ENCODE data around the gene AHDC1. TPM values are rescaled to one million over a fixed set of nuclear protein-coding genes. Genes with fewer than 3 reads are reported as not detected.

AHDC1 gene
- total and polyA plus RNA-seq, 8 donors: 5.8 to 95.0 (median 19.7) TPM

DNA sequence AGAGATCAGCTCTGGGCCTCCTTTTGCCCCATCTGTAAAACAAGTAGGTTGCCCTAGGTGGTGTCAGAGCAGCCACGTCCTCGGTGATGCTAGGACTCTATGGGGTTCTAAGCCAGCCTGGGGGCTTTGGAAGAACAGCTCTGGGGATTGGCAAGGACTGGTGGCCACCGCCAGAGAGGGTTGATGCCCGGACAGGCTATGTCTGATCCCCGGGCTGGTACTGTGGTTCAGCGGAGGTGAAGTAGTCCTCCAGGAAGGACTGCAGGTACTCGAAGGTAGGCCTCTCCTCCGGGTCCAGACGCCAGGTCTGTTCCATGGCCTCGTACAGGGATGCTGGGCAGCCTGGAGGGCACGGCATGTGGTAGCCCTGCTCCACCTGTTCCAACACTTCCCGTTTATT lies 8.8 kb upstream of the AHDC1 start:
- WGBS, 5 donors: 87 to 93% (median 90%) methylated on average over 3 to 12 of the region's 12 CpGs

DNA sequence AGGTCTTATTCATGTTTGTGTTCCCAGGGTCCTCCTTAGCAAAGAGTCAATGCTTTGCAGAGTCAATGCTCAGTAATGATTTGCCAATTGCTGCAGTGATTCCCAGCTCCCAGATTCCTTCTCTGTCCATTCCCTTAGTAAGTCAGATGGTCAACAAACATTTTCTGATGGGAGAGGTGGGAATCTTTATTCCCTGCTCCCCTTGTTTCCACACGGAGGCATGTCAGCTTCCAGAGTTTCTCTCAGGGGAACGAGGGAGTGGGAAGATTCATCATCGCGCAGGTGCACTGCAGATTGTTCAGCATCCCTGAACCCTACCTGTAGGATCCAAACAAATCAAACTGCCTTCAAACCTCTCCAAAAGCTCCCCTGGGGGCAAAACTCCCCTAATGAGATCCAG lies 7.5 kb upstream of the AHDC1 start:
- no peak overlapping the region for H3K4me3 ChIP-seq
- no peaks in the 10 kb centered on the region for H3K9me3 ChIP-seq
- H3K4me1 ChIP-seq: peaks cover 0 to 26% (median 10%) of the 10 kb centered on the region in 4 donors
- DNase-seq: no peak
- intact Hi-C loops (cut with DNase I; ENCODE audit: low total_unique reads): no loop called here
- peaks cover 0 to 13% (median 4%) of the 10 kb centered on the region in 4 donors for H3K36me3 ChIP-seq
- 74 to 84% (median 81%) methylated on average over 4 of the region's 4 CpGs for WGBS, 5 donors
- TF ChIP-seq POLR2A (IDR thresholded peaks at IDR 0.05): no peak
- no peak overlapping the region for H3K27ac ChIP-seq
- no peaks in the 10 kb centered on the region for H3K27me3 ChIP-seq

More for the DNA sequence above, 8.8 kb upstream of the AHDC1 start:
- no peak overlapping the region for H3K27ac ChIP-seq
- H3K4me1 ChIP-seq: peaks cover 0 to 24% (median 9%) of the 10 kb centered on the region in 4 donors
- TF ChIP-seq POLR2AphosphoS5 (IDR thresholded peaks at IDR 0.05): no peak
- no peak for TF ChIP-seq POLR2A (IDR thresholded peaks at IDR 0.05)
- no peak for TF ChIP-seq EP300 (IDR thresholded peaks at IDR 0.05)
- TF ChIP-seq, protein P1, sequence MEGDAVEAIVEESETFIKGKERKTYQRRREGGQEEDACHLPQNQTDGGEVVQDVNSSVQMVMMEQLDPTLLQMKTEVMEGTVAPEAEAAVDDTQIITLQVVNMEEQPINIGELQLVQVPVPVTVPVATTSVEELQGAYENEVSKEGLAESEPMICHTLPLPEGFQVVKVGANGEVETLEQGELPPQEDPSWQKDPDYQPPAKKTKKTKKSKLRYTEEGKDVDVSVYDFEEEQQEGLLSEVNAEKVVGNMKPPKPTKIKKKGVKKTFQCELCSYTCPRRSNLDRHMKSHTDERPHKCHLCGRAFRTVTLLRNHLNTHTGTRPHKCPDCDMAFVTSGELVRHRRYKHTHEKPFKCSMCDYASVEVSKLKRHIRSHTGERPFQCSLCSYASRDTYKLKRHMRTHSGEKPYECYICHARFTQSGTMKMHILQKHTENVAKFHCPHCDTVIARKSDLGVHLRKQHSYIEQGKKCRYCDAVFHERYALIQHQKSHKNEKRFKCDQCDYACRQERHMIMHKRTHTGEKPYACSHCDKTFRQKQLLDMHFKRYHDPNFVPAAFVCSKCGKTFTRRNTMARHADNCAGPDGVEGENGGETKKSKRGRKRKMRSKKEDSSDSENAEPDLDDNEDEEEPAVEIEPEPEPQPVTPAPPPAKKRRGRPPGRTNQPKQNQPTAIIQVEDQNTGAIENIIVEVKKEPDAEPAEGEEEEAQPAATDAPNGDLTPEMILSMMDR (IDR thresholded peaks at IDR 0.05): no peak
- H3K4me3 ChIP-seq: no peak overlapping the region
- intact Hi-C loops (cut with DNase I; ENCODE audit: low total_unique reads): no loop called here
- no peaks in the 10 kb centered on the region for H3K9me3 ChIP-seq
- no peaks in the 10 kb centered on the region for H3K27me3 ChIP-seq
- DNase-seq: no peak
- H3K36me3 ChIP-seq: peaks cover 0 to 18% (median 4%) of the 10 kb centered on the region in 4 donors

DNA sequence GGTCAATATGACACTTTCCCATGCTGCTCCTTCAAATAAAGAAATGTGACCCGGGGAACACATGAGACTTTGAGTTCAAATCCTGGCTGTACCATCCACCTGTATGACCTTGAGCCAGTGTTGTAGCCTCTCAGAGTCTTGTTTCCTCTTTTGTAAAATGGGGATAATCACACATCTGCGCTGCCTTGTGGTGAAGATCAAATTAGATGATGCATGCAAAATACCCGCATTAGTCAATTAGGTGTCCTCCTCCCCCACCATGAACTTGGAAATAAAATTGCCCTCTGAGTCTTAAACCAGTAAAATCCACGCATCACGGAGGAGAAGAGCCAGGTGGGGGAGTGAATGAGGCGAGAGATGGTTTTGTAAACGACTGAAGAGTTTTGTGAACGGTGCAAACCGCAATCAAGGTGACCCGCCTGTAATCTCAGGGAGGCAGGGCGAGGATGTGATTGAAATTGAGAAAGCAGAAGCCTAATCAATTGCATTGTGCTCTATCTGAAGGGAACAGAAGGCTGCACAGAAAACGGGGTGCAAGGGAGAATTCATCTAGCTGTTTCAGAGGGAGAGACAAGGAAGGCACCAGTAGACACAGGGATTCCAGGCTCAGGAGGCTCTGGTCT lies 5.8 kb upstream of the AHDC1 start:
- no peak overlapping the region for H3K27ac ChIP-seq

DNA sequence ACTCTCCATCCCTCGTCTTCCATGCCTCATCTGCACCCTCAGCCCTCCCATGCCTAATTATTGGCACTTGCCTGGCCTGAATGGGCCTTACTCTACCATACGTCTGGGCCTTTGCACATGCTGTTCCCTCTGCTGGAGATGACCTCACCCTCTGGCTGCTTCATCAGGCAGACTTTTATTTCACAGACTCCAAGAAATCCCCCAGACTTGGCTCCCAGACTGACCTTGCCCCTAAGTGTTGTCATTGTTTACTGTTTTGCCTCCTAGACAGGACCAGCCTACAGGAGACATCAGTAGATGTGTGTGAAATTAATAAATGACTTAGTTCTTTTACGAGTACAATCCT lies 5.2 kb upstream of the AHDC1 start:
- intact Hi-C loops (cut with DNase I; ENCODE audit: low total_unique reads): loop anchor here (5.0 to 10.0 kb wide), 3 partner anchors 52 to 304 kb away; no protein-coding TSS in a partner anchor
- Histone ChIP-seq H3K9me3 (no peaks in the 10 kb centered on the region), H3K4me3 (no peak overlapping the region), H3K27me3 (no peaks in the 10 kb centered on the region), H3K36me3 (peaks cover 0 to 13% (median 4%) of the 10 kb centered on the region in 4 donors), H3K27ac (no peak overlapping the region), H3K4me1 (peaks cover 0 to 31% (median 23%) of the 10 kb centered on the region in 4 donors)
- WGBS, 5 donors: 41 to 67% (median 55%) methylated on average over 3 of the region's 3 CpGs
- no peak for DNase-seq
- TF ChIP-seq, protein P1 (IDR thresholded peaks at IDR 0.05): no peak
- TF ChIP-seq POLR2A (IDR thresholded peaks at IDR 0.05): no peak
- no peak for TF ChIP-seq POLR2AphosphoS5 (IDR thresholded peaks at IDR 0.05)
- no peak for TF ChIP-seq EP300 (IDR thresholded peaks at IDR 0.05)

More for the DNA sequence above, 5.8 kb upstream of the AHDC1 start:
- no peak for DNase-seq
- Histone ChIP-seq H3K9me3 (no peaks in the 10 kb centered on the region), H3K4me3 (no peak overlapping the region), H3K4me1 (peaks cover 0 to 31% (median 19%) of the 10 kb centered on the region in 4 donors), H3K27me3 (no peaks in the 10 kb centered on the region), H3K36me3 (peaks cover 0 to 13% (median 4%) of the 10 kb centered on the region in 4 donors)
- 60 to 66% (median 63%) methylated on average over 12 of the region's 12 CpGs for WGBS, 5 donors
- no peak for TF ChIP-seq POLR2AphosphoS5 (IDR thresholded peaks at IDR 0.05)
- intact Hi-C loops (cut with DNase I; ENCODE audit: low total_unique reads): loop anchor here (5.0 to 10.0 kb wide), 3 partner anchors 52 to 305 kb away; no protein-coding TSS in a partner anchor

DNA sequence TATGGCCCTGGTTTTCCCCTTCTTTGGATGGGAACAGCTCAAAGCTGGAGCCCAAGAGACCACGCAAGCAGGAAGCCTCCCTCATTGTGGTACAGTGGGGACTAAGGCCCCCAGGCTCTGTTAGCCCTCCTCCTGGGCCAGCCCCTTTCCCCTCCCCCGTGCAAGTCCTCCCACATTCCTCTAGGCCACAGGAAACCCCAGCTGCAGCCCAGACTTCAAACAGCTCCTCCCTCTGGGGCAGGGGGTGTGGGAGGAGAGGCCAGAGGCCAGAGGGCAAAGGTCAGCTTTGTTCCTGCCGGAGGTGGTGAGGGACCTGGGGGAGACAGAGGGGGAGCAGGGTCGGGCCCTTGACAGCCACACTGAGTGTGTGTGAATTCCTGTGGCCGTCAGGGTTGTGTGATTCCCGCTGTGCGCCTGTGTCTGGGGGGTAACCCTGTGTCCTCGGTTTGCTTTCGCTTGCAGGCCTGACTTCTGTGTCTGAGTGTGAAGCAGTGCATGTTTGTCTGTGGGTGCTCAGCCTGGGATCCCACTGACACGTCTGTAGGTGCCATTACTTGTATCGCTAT lies 3.4 kb upstream of the AHDC1 start:
- Histone ChIP-seq H3K4me1 (peaks cover 2 to 36% (median 28%) of the 10 kb centered on the region in 4 donors), H3K36me3 (peaks cover 0 to 6% (median 0%) of the 10 kb centered on the region in 4 donors), H3K27ac (no peak overlapping the region), H3K9me3 (no peaks in the 10 kb centered on the region), H3K27me3 (no peaks in the 10 kb centered on the region), H3K4me3 (no peak overlapping the region)
- peak in 1 of 2 donors; percentile 72 for DNase-seq
- WGBS, 5 donors: 55 to 70% (median 65%) methylated on average over 11 of the region's 11 CpGs
- TF ChIP-seq EP300 (IDR thresholded peaks at IDR 0.05) (no peak), POLR2A (IDR thresholded peaks at IDR 0.05) (no peak), POLR2AphosphoS5 (IDR thresholded peaks at IDR 0.05) (no peak)
- TF ChIP-seq, protein P1 (IDR thresholded peaks at IDR 0.05): no peak
- intact Hi-C loops (cut with DNase I; ENCODE audit: low total_unique reads): loop anchor here (5.0 to 10.0 kb wide), 3 partner anchors 50 to 303 kb away; no protein-coding TSS in a partner anchor

All from stomach (tissue), 9 donors.